ENCODE measurements around the gene TP53BP2.
"Not testable (repeated sequence)": the region's sequence is repeated elsewhere in the genome, so short reads cannot be mapped to it uniquely, and the experiment has no call there.

Gene TP53BP2, protein sequence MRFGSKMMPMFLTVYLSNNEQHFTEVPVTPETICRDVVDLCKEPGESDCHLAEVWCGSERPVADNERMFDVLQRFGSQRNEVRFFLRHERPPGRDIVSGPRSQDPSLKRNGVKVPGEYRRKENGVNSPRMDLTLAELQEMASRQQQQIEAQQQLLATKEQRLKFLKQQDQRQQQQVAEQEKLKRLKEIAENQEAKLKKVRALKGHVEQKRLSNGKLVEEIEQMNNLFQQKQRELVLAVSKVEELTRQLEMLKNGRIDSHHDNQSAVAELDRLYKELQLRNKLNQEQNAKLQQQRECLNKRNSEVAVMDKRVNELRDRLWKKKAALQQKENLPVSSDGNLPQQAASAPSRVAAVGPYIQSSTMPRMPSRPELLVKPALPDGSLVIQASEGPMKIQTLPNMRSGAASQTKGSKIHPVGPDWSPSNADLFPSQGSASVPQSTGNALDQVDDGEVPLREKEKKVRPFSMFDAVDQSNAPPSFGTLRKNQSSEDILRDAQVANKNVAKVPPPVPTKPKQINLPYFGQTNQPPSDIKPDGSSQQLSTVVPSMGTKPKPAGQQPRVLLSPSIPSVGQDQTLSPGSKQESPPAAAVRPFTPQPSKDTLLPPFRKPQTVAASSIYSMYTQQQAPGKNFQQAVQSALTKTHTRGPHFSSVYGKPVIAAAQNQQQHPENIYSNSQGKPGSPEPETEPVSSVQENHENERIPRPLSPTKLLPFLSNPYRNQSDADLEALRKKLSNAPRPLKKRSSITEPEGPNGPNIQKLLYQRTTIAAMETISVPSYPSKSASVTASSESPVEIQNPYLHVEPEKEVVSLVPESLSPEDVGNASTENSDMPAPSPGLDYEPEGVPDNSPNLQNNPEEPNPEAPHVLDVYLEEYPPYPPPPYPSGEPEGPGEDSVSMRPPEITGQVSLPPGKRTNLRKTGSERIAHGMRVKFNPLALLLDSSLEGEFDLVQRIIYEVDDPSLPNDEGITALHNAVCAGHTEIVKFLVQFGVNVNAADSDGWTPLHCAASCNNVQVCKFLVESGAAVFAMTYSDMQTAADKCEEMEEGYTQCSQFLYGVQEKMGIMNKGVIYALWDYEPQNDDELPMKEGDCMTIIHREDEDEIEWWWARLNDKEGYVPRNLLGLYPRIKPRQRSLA

DNA sequence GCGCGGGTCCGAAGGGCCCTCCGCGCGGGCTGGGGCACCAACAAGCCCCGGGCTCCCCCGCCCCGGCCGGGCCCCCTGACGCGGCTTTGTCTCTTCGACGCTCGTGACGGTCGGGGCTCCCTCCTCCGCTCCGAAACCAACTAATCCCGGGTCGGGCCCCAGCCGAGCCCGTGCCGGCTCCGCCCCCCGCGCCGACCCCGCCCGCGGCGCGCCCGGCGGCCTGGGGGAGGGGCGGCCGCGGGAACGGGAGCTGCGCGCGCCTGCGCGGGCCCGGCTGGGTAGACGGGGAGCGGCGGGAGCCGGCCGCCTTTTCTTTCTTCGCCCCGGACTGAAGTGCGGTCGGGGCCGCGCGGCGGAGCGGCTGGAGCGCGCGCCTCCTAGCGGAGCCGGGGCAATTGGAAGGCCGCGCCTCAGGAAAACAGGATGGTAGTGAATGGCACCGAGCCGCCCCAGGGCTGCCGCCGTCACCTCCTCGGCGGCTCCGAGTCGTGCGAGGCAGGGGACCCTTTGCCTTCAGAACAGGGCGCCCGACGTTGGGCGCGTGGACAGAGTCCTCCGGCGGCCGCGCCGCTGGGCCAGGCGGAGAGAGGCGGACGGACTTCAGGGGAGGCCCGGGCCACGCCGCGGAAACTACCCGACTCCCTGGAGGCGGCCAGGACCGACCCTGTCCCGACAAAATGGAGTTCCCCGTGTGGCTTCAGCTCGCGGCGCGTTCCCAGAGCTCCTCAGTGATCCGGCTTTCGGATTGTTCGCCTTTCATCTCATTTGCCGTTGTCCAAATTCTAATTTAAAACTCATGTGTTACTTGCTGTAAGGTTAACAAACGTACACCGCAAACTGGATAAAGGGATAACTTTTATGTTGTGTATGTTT lies at the start of gene TP53BP2:
Gene TP53BP2 (minus strand): TSS at position 138 of the 873 bp plus-strand sequence. CDS start 267 bp downstream, outside the sequence.
- no peak for DNase-seq

DNA sequence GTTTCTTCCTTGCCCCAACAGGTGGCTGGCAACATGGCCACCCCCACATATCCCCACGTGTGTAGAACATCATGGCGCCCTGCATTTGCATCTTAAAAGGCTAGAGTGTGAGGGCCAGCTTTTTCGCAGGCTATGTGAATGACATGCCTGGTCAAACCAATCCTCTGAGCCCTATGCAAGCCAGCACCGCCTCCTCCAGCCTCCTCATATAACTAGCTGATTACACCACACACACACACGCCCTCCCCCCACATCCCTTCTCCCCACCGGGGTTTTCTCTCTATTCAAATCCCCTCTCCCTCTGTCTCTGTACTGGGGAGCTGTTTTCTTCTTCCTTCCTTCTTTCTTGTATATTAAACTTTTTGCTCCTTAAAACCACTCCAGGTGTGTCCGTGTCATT lies 44.7 kb upstream of the TP53BP2 start:
- not testable (repeated sequence) for DNase-seq

DNA sequence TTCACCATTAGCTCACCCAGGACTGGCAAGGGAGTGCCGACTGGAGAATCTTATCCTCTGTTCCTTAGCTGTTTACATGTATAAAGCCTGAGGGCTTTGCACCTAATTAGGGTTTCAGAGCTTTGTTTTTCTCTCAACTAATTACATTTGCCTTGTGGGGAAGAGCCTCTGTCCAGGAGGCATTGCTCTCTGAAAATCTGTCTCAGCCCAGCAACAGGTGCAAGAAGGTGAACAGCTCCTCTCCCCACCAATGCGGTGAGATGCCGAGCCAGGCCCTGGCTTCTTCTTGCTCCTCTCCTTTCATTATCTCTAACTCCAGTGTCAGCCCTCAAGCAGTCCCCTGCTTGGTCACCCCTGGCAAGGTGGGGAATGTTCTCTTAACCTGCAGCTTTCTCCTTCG lies 43.6 kb upstream of the TP53BP2 start:
- DNase-seq = not testable (repeated sequence)

DNA sequence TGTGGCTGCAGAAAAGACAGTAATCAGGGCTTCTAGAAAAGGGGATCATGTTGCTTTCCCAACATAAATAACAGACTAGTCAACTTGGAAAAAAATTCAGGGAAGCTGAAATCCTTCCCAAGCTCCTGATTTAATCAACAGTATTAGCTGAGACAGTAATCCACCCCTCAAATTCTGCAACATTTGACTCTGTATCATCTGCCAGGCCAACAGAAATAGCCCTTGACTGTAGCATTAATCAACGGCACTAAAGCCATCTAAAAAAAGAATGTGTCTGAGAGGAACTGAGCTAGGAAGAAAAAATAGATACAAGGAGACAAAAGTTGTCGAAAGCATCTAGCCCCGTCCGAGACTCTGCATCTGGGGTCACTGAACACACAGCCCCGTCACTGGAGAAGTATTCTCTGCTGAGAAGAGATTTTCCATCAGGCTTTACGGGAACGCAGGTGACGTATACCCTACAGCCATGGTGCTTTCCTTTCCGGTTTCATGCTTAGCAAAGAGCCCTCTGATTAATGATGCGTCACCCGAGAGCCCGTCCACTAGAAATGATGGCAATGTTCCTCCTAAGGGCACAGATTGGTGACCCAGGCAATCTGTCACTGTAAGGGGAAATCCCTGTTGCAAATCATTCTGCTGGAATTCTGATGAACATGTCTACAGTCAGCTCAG lies 42.1 kb upstream of the TP53BP2 start:
- DNase-seq = no peak

DNA sequence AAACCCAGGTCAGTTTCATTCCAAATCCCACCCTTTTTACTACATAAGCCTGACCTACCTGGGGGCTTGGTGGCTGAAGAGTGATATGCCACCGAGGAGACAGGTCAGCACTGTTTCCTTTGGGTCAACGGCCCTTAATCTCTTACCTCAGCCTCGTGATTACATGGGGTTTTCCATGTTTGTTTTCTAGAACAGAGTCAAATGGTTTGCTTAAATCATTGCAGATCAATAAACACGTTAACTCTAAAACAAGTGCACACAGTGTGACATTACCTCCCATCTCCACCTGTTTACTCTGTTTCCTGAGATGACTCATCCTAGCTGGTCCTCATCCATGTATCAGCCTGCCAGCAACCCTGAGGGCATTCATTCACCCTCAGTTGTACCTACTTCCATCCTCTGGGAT lies 40.8 kb upstream of the TP53BP2 start:
- DNase-seq = no peak

DNA sequence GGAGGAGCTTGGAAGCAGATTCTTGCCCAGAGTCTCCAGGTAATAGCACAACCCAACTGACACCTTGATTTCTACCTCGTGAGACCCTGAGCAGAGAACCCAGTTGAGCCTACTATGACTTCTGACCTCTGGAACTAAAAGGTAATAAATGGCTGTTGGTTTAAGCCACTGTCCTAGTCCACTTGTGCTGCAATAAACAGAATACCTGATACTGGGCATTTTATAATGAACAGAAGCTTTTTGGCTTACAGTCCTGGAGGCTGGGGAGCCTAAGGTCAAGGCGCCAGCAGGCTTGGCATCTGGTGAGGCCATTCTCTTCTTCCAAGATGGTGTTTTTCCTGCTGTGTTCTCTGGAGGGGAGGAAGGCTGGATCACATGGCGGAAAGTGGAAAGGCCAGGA lies 39.9 kb upstream of the TP53BP2 start:
- no peak for DNase-seq

DNA sequence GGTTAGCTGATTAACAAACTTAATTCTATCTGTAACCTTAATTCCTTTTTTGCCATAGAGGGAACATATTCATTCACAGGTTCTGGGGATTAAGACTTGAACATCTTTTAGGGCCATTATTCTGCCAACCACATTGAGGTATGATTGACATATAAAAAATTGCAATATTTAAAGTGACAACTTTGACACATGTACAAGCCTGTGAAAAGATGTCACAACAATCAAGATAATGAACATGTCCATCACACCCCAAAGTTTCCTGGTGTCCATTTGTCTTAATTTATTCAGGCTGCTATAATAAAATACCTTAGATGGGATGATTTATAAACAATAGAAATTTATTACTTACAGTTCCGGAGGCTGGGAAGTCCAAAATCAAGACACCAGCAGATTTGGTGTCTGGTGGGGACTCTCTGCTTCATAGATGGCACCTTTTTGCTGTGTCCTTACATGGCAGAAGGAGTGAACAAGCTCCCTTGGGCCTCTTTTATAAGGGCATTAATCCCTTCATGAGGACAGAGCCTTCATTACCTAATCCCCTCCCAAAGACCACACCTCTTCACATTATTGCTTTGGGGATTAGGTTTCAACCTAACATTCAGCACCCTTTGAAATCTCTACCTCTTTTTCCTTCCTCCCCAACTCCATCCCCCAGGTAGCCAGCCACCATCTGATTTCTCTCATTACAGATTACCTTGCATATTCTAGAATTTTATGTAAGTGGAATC lies 33.0 kb upstream of the TP53BP2 start:
- DNase-seq = no peak

DNA sequence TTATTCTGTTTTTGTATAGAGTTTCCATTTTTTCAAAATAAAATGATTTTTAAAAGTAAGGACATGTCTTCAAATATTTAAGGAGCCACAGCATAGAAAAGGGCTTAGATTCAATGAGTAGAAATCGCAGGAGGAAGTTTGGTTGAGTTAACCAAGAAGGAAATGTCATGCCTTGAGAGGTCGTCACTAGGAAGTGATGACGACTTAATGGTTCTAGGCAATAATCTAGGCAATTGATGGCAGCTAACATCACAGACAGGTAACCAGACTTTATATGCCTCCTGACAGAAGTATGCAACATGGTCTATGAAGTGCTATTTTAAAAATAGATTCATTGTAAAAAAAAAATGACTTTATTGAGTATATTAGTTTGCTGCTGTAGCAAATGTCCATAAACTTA lies 32.1 kb upstream of the TP53BP2 start:
- DNase-seq = no peak

DNA sequence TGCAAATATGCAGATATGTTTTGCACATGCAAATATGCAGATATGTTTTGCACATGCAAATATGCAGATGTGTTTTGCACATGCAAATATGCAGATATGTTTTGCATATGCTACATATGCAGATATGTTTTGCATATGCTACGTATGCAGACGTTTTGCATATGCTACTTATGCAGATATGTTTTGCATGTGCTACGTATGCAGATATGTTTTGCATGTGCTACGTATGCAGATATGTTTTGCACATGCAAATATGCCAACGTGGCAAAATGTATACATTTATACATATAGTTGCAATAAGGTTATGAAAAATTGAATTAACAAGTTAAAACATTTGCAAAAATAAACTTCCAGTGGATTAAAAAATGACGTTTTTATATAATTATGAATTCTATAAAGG lies 30.8 kb upstream of the TP53BP2 start:
- DNase-seq = no peak

DNA sequence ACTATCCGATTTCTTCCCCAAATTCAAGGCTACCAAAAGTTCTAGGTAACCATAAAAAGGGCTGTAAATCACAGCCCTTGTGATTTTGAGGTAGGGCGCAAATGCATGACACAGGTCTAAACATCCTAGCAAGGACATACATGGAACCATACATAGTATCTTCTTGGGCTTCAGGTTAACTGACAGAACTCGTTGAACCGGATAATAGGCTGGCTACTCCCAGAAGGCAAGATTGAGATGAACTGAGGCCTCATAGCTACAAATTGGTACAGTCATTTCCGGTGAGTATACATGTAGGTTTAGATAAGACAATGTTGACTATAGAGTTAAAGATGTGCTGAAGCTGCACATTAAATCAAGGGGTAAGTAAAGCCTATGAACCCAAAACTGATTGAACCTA lies 27.3 kb upstream of the TP53BP2 start:
- no peak for DNase-seq

DNA sequence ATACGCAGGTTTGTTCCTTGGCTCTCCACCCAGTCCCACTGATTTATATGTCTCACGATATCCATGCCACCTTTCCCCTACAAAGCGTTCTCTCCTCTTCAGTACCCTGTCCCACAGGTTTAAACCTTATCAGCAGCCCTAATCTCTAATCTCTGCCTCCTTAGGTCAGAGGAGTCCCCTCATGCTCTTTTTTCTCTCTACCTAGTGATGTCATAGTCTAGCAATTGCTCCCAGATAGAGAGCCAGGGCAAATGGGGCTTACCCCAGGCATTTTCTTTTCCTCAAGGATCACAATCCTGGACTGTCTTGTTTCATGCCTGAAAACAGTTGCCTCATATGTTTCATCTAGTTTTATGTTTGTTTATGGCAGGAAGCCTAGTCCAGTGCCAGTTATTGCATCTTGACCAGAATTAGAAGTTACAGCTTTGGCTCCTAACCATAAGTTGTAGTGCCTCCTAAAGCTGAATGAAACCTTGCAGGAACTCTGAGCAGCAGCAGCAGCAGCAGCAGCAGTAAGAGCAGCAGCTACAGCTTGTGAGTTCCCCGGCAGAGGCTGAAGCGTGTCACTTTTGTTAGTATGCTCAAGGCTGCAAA lies 26.7 kb upstream of the TP53BP2 start:
- DNase-seq = no peak

DNA sequence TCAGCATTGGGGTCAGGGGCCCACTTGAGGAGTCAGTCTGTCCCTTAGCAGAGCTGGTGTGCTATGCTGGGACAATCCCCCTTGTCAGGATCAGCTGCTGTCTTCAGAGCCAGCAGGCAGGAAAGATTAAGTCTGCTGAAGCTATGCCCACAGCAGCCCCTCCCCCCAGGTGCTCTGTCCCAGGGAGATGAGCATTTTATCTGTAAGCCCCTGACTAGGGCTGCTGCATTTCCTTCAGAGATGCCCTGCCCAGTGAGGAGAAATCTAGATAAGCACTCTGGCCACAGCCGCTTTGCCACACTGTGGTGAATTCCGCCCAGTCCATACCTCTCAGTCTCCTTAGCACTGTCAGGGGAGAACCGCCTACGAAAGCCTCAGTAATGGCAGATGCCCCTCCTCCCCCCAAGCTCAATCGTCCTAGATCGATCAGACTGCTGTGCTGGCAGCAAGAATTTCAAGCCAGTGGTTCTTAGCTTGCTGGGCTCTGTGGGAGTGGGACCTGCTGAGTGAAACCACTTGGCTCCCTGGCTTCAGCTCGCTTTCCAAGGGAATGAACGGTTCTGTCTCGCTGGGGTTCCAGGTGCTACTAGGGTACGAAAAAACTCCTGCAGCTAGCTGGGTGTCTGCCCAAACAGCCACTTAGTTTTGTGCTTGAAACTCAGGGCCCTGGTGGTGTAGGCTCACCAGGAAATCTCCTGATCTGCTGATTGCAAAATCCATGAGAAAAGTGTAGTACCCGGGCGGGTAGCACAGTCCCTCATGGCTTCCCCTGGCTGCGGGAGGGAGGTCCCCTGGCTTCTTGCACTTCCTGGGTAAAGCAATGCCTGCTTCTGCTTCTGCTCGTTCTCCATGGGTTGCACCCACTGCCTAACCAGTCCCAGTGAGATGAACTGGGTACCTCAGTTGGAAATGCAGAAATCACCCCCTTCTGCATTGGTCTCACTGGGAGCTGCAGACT lies 25.1 kb upstream of the TP53BP2 start:
- no peak for DNase-seq

DNA sequence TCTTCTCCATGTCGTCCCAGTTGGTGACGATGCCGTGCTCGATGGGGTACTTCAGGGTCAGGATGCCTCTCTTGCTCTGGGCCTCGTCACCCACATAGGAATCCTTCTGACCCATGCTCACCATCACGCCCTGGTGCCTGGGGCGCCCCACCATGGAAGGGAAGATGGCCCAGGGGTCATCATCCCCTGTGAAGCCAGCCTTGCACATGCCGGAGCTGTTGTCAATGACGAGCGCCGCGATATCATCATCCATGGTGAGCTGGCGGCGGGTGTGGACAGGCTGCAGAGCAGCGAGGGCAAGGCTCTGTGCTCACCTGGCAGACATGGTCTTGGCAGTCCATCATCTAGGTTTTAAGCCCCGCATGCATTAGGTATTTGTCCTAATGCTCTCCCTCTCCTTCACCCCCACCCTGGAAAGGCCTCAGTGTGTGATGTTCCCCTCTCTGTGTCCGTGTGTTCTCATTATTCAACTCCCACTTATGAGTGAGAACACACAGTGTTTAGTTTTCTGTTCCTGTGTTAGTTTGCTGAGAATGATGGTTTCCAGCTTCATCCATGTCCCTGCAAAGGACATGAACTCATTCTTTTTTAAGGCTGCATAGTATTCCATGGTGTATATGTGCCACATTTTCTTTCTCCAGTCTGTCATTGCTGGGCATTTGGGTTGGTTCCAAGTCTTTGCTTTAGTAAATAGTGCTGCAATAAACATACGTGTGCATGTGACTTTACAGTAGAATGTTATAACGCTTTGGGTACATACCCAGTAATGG lies 19.0 kb upstream of the TP53BP2 start:
- not testable (repeated sequence) for DNase-seq

DNA sequence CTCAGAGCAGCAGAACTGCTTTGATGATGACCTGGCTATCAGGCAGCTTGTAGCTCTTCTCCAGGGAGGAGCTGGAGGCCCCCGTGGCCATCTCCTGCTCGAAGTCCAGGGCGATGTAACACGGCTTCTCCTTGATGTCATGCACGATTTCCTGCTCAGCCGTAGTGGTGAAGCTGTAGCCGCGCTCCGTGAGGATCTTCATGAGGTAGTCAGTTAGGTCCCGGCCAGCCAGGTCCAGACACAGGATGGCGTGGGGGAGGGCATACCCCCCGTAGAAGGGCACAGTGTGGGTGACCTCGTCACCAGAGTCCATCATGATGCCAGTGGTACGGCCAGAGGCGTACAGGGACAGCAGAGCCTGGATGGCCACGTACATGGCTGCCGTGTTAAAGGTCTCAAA lies 18.3 kb upstream of the TP53BP2 start:
- no peak for DNase-seq

DNA sequence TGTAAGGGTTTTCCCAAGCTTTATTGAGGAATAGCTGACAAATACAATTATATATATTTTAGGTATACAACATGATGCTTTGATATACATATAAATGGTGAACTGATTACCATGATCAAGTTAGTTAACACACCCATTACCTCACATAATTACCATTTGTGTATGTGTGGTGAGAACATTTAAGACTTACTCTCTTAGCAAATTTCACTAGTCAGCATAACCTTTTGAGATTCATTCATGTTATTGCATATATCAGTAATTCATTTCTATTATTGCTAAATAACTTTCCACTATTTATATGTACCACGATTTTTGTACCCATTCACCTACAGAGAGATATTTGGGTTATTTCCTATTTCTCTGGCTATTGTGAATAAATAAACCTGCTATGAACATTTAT lies 16.2 kb upstream of the TP53BP2 start:
- DNase-seq = no peak

DNA sequence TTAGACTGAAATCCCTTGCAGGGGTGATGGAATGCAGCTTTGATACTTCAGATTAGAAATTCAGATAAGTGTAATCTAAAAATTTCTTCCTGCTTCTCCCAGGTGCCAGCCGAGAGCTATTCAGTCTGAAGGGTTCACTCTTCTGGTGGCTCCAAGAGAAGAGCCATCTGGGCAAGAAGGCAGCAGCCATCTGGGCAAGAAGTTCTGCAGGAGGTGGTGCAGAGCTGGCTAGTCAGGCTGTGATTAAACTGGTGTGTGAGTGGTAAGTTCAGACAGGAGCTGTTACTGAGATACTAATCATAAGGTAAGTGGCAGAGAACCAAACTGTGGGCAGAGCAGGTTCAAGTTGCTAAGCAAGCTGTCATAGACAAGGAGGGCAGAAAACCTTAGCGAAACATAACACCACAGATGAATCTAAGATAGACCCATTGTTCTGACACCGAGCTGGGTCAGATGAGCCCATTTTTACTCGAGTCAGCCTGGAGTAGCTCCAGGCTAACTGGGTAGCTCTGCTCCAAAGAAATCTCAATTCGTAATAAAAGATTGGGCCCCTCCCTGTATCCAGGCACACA lies 14.4 kb upstream of the TP53BP2 start:
- no peak for DNase-seq

DNA sequence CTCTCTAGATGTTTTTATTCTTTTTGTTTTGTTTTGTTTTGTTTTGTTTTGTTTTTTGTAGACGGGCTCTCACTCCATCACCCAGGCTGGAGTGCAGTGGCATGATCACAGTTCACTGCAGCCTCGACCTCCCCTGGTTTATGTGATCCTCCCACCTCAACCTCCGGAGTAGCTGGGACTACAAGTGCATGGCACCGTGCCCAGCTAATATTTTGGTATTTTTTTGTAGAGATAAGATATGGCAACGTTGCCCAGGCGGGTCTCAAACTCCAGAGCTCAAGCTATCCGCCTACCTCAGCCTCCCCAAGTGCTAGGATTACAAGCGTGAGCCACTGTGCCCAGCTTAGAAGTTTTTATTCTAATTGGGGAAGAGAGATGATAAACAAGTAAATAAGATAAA lies 13.3 kb upstream of the TP53BP2 start:
- no peak for DNase-seq

DNA sequence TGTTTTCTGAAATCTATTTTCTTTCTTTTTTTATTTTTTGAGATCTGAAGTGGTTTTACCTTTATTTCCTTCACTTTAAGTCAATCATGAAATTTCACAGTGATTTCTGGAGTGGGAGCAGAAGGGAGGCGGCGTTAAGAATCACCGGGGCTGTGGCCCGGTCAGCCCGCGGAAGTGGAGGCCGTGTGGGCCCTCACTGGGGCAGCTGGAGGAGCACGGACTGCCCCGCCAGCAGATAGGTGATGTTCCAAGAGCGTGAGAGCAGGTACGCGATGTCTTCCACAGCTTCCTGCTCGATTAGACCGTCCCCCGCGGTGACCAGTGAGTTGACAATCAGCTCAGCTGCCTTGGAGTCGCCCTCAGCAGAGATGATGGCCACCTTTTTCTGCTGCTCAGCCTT lies 10.6 kb upstream of the TP53BP2 start:
- no peak for DNase-seq

Measured in NCI-H187 treated with DMSO at 0.1 percent for 48 hours (cell line).